Fibroblast of lung (primary cell): ENCODE measurements around the gene CTTN.

ENCODE experiments used
- EZH2 ChIP-seq: IDR thresholded peaks from 2 replicates; pipeline ENCODE4 v1.5.1; 2012; ENCODE audit warnings: low read length, control low read depth, mild to moderate bottlenecking; ENCODE audit errors: missing control alignments
- TF ChIP-seq, protein P1 (sequence below), 2 donors: IDR thresholded peaks in 1 of 2; conservative IDR thresholded peaks in 1 of 2; 1 replicate in 1 of 2; 2 replicates in 1 of 2; pipeline ENCODE4 v1.5.1; 2011 to 2012; ENCODE audit warnings: low read length in 2 of 2, control low read depth in 1 of 2, inconsistent platforms in 1 of 2, low read depth in 1 of 2, mild to moderate bottlenecking in 1 of 2

DNA sequence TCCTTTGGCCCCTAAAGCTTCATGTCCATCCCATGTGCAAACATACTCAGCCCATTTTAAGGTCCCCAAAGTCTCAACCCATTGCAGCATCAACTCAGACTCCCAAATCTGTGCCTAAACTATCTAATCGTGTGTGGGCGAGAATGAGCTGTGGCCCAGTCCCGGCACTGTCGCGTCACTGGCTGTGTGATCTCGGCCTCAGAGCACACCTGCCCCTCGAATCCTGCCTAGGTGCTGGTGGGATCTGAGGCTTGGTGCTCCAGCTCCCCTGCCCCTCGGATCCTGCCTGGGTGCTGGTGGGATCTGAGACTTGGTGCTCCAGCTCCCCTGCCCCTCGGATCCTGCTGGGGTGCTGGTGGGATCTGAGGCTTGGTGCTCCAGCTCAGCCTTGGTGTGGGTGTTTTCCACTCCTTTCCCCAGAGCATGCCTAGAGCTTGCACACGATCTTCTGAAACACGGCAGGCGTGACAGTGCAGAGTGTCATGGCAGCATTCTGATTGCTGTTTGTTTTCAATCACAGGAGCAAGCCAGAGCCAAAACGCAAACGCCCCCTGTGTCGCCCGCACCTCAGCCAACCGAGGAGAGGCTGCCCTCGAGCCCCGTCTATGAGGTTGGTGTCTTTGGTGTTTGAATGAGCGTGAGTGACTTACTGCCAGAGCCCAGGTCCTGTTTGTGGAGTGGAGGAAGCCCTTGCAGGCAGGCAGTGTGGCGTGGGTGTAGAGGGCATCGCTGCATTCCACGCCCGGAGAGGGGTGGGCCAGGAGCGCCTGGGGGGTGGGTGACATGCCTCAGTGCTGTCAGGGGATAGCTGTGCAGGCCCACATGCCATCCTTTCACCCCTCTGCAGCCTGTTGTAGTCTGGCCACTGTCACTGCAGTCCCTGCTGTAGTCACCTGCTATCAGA lies 32.6 kb downstream of the CTTN start:
- TF ChIP-seq, protein P1, sequence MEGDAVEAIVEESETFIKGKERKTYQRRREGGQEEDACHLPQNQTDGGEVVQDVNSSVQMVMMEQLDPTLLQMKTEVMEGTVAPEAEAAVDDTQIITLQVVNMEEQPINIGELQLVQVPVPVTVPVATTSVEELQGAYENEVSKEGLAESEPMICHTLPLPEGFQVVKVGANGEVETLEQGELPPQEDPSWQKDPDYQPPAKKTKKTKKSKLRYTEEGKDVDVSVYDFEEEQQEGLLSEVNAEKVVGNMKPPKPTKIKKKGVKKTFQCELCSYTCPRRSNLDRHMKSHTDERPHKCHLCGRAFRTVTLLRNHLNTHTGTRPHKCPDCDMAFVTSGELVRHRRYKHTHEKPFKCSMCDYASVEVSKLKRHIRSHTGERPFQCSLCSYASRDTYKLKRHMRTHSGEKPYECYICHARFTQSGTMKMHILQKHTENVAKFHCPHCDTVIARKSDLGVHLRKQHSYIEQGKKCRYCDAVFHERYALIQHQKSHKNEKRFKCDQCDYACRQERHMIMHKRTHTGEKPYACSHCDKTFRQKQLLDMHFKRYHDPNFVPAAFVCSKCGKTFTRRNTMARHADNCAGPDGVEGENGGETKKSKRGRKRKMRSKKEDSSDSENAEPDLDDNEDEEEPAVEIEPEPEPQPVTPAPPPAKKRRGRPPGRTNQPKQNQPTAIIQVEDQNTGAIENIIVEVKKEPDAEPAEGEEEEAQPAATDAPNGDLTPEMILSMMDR (conservative IDR thresholded peaks at IDR 0.05 in 1 of 2, IDR thresholded peaks at IDR 0.05 in 1 of 2; ENCODE audit: low read depth in 1 of 2, low read length in 2 of 2) = no peak
- no peak for TF ChIP-seq EZH2
